OCI-LY7 (cell line): Measurements from ENCODE around the gene CTNNA2.

Experiments
- EZH2phosphoT487 ChIP-seq: fragments of 200-600 bp; sonication (generic); IDR thresholded peaks from 2 replicates; pipeline ENCODE4 v1.6.1; 2018; ENCODE audit warnings: low read depth, borderline replicate concordance, mild to moderate bottlenecking, mixed run types, antibody characterized with exemption, low read length, moderate library complexity, mixed read lengths
- TF ChIP-seq, protein P1 (sequence below): fragments of 200-600 bp; sonication (generic); conservative IDR thresholded peaks from 2 replicates; pipeline ENCODE4 v1.5.1; 2014; ENCODE audit warnings: mild to moderate bottlenecking, antibody characterized with exemption, low read length, moderate library complexity, mixed read lengths

GRCh38 chr2:79630972-79631557 lies 118.2 kb downstream of the CTNNA2 start:
- TF ChIP-seq, protein P1, sequence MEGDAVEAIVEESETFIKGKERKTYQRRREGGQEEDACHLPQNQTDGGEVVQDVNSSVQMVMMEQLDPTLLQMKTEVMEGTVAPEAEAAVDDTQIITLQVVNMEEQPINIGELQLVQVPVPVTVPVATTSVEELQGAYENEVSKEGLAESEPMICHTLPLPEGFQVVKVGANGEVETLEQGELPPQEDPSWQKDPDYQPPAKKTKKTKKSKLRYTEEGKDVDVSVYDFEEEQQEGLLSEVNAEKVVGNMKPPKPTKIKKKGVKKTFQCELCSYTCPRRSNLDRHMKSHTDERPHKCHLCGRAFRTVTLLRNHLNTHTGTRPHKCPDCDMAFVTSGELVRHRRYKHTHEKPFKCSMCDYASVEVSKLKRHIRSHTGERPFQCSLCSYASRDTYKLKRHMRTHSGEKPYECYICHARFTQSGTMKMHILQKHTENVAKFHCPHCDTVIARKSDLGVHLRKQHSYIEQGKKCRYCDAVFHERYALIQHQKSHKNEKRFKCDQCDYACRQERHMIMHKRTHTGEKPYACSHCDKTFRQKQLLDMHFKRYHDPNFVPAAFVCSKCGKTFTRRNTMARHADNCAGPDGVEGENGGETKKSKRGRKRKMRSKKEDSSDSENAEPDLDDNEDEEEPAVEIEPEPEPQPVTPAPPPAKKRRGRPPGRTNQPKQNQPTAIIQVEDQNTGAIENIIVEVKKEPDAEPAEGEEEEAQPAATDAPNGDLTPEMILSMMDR = no peak
- no peak for TF ChIP-seq EZH2phosphoT487
